AG04450 (cell line): Measurements from ENCODE around the gene ARNT2. TPM values are rescaled to one million over a fixed set of nuclear protein-coding genes. Genes with fewer than 3 reads are reported as not detected.

Experiments
- CTCF ChIA-PET: fragments of 300-600, 350-600 bp; formaldehyde crosslinking; extraction: SDS; loops from one replicate; lab custom pipeline; 2022; ENCODE audit warnings: antibody characterized with exemption, inconsistent platforms; lab: Charles Lee
- POLR2A ChIA-PET: fragments of 350-600 bp; formaldehyde crosslinking; extraction: SDS; loops from one replicate; lab custom pipeline; 2021; ENCODE audit warnings: antibody characterized with exemption, inconsistent platforms; lab: Yijun Ruan, JAX
- DNase-seq: peaks from one replicate; pipeline ENCODE4 v3.0.0-alpha.2; 2011; ENCODE audit warnings: low read depth, low spot score
- H3K27ac ChIP-seq: one replicate; pipeline ENCODE4 v1.5.1; 2012; ENCODE audit warnings: low read depth, low read length, control low read depth
- H3K27me3 ChIP-seq: one replicate; pipeline ENCODE4 v1.6.0; 2012; ENCODE audit warnings: low read length; ENCODE audit not compliant: control insufficient read depth, insufficient read depth
- H3K4me3 ChIP-seq: 2 replicates; pipeline ENCODE4 v1.5.1; 2011; ENCODE audit warnings: mild to moderate bottlenecking, low read depth, low read length, control low read depth
- H3K9me3 ChIP-seq: 2 replicates; pipeline ENCODE4 v1.5.1; 2012; ENCODE audit warnings: low read length; ENCODE audit not compliant: control insufficient read depth, insufficient read depth
- polyA plus RNA-seq: library from polyadenylated mRNA; depleted of rRNA; stranded (reverse); fragments of >200 nt; gene quantifications from 2 replicates; pipeline ENCODE4 v1.2.3, GENCODE V29; 2011
- TF ChIP-seq, protein P1 (sequence below): IDR thresholded peaks from 2 replicates; pipeline ENCODE4 v1.5.1; 2011; ENCODE audit warnings: low read depth, low read length, control low read depth, inconsistent platforms

ARNT2 gene
- polyA plus RNA-seq, 1 experiment = 36.8 TPM

GRCh38 chr15:80404761-80405553 is 775 bp downstream of the ARNT2 start:
- TF ChIP-seq, protein P1, sequence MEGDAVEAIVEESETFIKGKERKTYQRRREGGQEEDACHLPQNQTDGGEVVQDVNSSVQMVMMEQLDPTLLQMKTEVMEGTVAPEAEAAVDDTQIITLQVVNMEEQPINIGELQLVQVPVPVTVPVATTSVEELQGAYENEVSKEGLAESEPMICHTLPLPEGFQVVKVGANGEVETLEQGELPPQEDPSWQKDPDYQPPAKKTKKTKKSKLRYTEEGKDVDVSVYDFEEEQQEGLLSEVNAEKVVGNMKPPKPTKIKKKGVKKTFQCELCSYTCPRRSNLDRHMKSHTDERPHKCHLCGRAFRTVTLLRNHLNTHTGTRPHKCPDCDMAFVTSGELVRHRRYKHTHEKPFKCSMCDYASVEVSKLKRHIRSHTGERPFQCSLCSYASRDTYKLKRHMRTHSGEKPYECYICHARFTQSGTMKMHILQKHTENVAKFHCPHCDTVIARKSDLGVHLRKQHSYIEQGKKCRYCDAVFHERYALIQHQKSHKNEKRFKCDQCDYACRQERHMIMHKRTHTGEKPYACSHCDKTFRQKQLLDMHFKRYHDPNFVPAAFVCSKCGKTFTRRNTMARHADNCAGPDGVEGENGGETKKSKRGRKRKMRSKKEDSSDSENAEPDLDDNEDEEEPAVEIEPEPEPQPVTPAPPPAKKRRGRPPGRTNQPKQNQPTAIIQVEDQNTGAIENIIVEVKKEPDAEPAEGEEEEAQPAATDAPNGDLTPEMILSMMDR = no peak
- Histone ChIP-seq H3K27me3 (no peaks in the 10 kb centered on the region), H3K9me3 (no peaks in the 10 kb centered on the region), H3K27ac (no peak overlapping the region), H3K4me3 (peak overlapping the region; percentile 69)
- ChIA-PET POLR2A (interaction anchor here (0.8 to 1.0 kb wide), 3 partner anchors 51 to 478 kb away, joined by 3 read pairs; no protein-coding TSS in a partner anchor), CTCF (interaction anchor here (0.6 to 1.4 kb wide), 3 partner anchors 14 to 432 kb away, joined by 3 to 5 read pairs (median 3); partner anchors contain the start of gene CEMIP)
- no peak for DNase-seq

DNA sequence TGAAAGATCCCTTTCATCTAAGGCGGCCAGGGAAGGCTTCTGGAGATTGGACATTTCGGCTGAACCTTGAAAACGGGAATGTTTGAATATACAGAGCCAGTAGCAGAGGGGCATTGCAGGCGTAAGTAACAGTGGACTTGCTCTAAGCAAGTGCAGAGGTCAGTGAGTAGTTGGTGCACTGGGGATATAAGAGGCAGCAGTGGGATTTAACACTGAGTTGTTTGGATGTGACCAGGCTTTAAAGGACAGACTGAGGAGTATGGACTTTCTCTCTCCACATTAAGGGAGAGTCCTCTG is 1.3 kb downstream of the ARNT2 start:
- POLR2A ChIA-PET = interaction anchor here (0.9 to 1.0 kb wide), 2 partner anchors 50 to 477 kb away, joined by 3 read pairs; no protein-coding TSS in a partner anchor
- no peak for DNase-seq
- no peaks in the 10 kb centered on the region for H3K27me3 ChIP-seq
- H3K4me3 ChIP-seq = peak overlapping the region; percentile 69
- TF ChIP-seq, protein P1 = no peak
- CTCF ChIA-PET = interaction anchor here (1.1 to 1.4 kb wide), 2 partner anchors 13 to 374 kb away, joined by 3 to 5 read pairs; partner anchors contain the start of gene CEMIP
- H3K9me3 ChIP-seq = no peaks in the 10 kb centered on the region
- H3K27ac ChIP-seq = no peak overlapping the region

DNA sequence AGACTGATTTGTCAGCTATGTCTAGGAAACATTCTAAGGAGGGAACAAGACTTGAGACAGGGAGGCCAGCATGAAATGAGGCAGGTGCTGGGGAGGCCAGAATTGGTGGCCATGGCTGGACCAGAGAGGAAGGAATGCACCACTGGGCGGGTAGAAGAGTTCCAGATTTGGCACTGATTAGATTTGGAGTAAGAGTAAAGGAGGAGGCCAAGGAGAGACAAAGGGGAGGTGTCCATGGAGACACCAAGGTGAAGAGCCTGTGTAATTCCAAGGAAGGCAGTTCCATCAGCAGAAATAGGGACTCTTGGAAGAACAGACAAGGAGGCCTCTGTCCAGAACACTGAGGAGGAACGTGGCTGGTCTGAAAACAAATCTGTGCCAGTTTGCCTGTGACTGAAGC is 1.8 kb downstream of the ARNT2 start:
- no peak for DNase-seq
- Histone ChIP-seq H3K9me3 (no peaks in the 10 kb centered on the region), H3K27ac (no peak overlapping the region), H3K27me3 (no peaks in the 10 kb centered on the region), H3K4me3 (no peak overlapping the region)
- POLR2A ChIA-PET = no interaction called here
- TF ChIP-seq, protein P1 = no peak
- CTCF ChIA-PET = interaction anchor here (1.4 kb wide), 1 partner anchor 13 kb away, joined by 3 read pairs; no protein-coding TSS in a partner anchor

- H3K27me3 ChIP-seq = no peaks in the 10 kb centered on the region
- CTCF ChIA-PET = no interaction called here
- TF ChIP-seq, protein P1 = no peak
- DNase-seq = no peak
- H3K4me3 ChIP-seq = no peak overlapping the region
- H3K9me3 ChIP-seq = no peaks in the 10 kb centered on the region
- POLR2A ChIA-PET = no interaction called here
- H3K27ac ChIP-seq = no peak overlapping the region
Measured at GRCh38 chr15:80411788-80412288, 7.7 kb downstream of the ARNT2 start.
